Activated CD4-positive, alpha-beta T cell treated with anti-CD3 and anti-CD28 coated beads, Interleukin-10, Interleukin-2, amounts not matched to agents 100 ng/mL and 50 ng/mL, durations not matched to agents 16 hours and 8 hours (primary cell): ENCODE results near the gene USP5.
"Not testable (repeated sequence)": the region's sequence is repeated elsewhere in the genome, so short reads cannot be mapped to it uniquely, and the experiment has no call there.

Source experiments
- DNase-seq: peaks from one replicate; pipeline ENCODE4 v3.0.0-alpha.2; 2020

Gene USP5

GRCh38 chr12:6867413-6868210 is 15.7 kb downstream of the USP5 start, which contains the start of gene TPI1:
Gene TPI1, plus strand, starts transcription at chr12:6867531. Its CDS starts 36 bp downstream, at chr12:6867567.
- peak; percentile 90 for DNase-seq

- DNase-seq: peak; percentile 35
These were observed 16.5 kb downstream of the USP5 start for GRCh38 chr12:6868211-6869048.

GRCh38 chr12:6869049-6870021 is 17.4 kb downstream of the USP5 start:
- DNase-seq: peak; percentile 87

GRCh38 chr12:6870304-6870703 is 18.4 kb downstream of the USP5 start:
- not testable (repeated sequence) for DNase-seq

- DNase-seq: peak; percentile 73
These were observed 19.4 kb downstream of the USP5 start for GRCh38 chr12:6871052-6871957.

GRCh38 chr12:6872073-6873048 is 20.4 kb downstream of the USP5 start:
- peak; percentile 90 for DNase-seq

GRCh38 chr12:6873094-6874014 is 21.4 kb downstream of the USP5 start, which contains the start of gene SPSB2:
Gene SPSB2, minus strand, starts transcription at chr12:6873303. Its CDS starts 402 bp downstream, at chr12:6872901.
- peak; percentile 99 for DNase-seq

- DNase-seq: not testable (repeated sequence)
These were observed 22.0 kb downstream of the USP5 start for GRCh38 chr12:6874015-6874368.

GRCh38 chr12:6879824-6880223 is 27.9 kb downstream of the USP5 start:
- not testable (repeated sequence) for DNase-seq

GRCh38 chr12:6883252-6883651 is 31.3 kb downstream of the USP5 start:
- DNase-seq: no peak

- DNase-seq: no peak
These were observed 31.7 kb downstream of the USP5 start for GRCh38 chr12:6883683-6884082.

GRCh38 chr12:6884539-6884938 is 32.6 kb downstream of the USP5 start:
- no peak for DNase-seq

GRCh38 chr12:6886206-6886999 is 34.5 kb downstream of the USP5 start:
- DNase-seq: not testable (repeated sequence)

- no peak for DNase-seq
These were observed 35.5 kb downstream of the USP5 start for GRCh38 chr12:6887460-6887859.

GRCh38 chr12:6888360-6888759 is 36.4 kb downstream of the USP5 start:
- peak; percentile 24 for DNase-seq

GRCh38 chr12:6888794-6889193 is 36.8 kb downstream of the USP5 start:
- not testable (repeated sequence) for DNase-seq

- not testable (repeated sequence) for DNase-seq
These were observed 38.0 kb downstream of the USP5 start for GRCh38 chr12:6889775-6890573.
